HepG2 (cell line): ENCODE measurements around the gene FAM3B. TPM values are rescaled to one million over a fixed set of nuclear protein-coding genes. Genes with fewer than 3 reads are reported as not detected.

ENCODE experiments used
- PHB2 ChIP-seq: fragments of 450-650 bp; IDR thresholded peaks from 2 replicates; pipeline ENCODE4 v1.6.1; 2018; ENCODE audit not compliant: partially characterized antibody
- ZBTB33 ChIP-seq: sonication (generic); formaldehyde crosslinking; IDR thresholded peaks from 2 replicates; pipeline ENCODE4 v1.4.0; 2020; ENCODE audit warnings: missing genetic modification reagents
- ZNF296 ChIP-seq: sonication (generic); formaldehyde crosslinking; conservative IDR thresholded peaks from 2 replicates; pipeline ENCODE4 v1.5.0; 2020; ENCODE audit warnings: mild to moderate bottlenecking, missing genetic modification reagents
- ZNF512 ChIP-seq: sonication (generic); formaldehyde crosslinking; IDR thresholded peaks from 2 replicates; pipeline ENCODE4 v1.4.0; 2020; ENCODE audit warnings: mild to moderate bottlenecking, missing genetic modification reagents
- ZNF816 ChIP-seq: sonication (generic); formaldehyde crosslinking; IDR thresholded peaks from 2 replicates; pipeline ENCODE4 v1.8.0; 2022; ENCODE audit warnings: missing genetic modification reagents, mild to moderate bottlenecking, borderline replicate concordance
- polyA plus RNA-seq, 8 experiments: library from polyadenylated mRNA; depleted of rRNA in 3 of 8; stranded (reverse) in 7 of 8; unstranded in 1 of 8; fragments of >200 nt; fragmentation: Illumina TruSeq in 4 of 8; extraction: Trizol in 4 of 8; gene quantifications; 2 replicates each; pipeline versions ENCODE4 v1.2.1 to v1.2.3, GENCODE V29; 2011 to 2016; ENCODE audit warnings: low read depth in 4 of 8, missing spikeins in 1 of 8, mixed read lengths in 1 of 8; ENCODE audit not compliant: insufficient read depth in 1 of 8
- total RNA-seq, 5 experiments: library from RNA; depleted of rRNA; stranded (reverse); fragments of >200 nt; fragmentation: Illumina TruSeq; extraction: Trizol; gene quantifications; 2 replicates each; pipeline ENCODE4 v1.2.3, GENCODE V29; 2016; ENCODE audit warnings: low read depth in 1 of 5
- TF ChIP-seq, protein P1 (sequence below): sonication (generic); formaldehyde crosslinking; IDR thresholded peaks from 2 replicates; pipeline ENCODE4 v1.4.0; 2020; ENCODE audit warnings: missing genetic modification reagents, borderline replicate concordance
- TF ChIP-seq, protein P2 (sequence below): sonication (generic); formaldehyde crosslinking; IDR thresholded peaks from 2 replicates; pipeline ENCODE4 v1.8.0; 2022; ENCODE audit warnings: mild to moderate bottlenecking, missing genetic modification reagents, moderate library complexity

The FAM3B gene
- total and polyA plus RNA-seq, 2 of the 13 experiments (the other 11 are each of a cell fraction or from before 2014, with no cell fraction given) = 46.5 to 62.0 TPM

- TF ChIP-seq ZNF512 (CRISPR knock-in tag) (no peak), PHB2 (no peak), ZNF296 (CRISPR knock-in tag) (no peak), ZBTB33 (CRISPR knock-in tag) (no peak), ZNF816 (no peak)
- TF ChIP-seq, protein P1, sequence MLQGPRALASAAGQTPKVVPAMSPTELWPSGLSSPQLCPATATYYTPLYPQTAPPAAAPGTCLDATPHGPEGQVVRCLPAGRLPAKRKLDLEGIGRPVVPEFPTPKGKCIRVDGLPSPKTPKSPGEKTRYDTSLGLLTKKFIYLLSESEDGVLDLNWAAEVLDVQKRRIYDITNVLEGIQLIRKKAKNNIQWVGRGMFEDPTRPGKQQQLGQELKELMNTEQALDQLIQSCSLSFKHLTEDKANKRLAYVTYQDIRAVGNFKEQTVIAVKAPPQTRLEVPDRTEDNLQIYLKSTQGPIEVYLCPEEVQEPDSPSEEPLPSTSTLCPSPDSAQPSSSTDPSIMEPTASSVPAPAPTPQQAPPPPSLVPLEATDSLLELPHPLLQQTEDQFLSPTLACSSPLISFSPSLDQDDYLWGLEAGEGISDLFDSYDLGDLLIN (CRISPR knock-in tag) = no peak
- TF ChIP-seq, protein P2, sequence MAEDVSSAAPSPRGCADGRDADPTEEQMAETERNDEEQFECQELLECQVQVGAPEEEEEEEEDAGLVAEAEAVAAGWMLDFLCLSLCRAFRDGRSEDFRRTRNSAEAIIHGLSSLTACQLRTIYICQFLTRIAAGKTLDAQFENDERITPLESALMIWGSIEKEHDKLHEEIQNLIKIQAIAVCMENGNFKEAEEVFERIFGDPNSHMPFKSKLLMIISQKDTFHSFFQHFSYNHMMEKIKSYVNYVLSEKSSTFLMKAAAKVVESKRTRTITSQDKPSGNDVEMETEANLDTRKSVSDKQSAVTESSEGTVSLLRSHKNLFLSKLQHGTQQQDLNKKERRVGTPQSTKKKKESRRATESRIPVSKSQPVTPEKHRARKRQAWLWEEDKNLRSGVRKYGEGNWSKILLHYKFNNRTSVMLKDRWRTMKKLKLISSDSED = no peak
These were observed 65.1 kb downstream of the FAM3B start (continued) for GRCh38 chr21:41381731-41382130.
